ENCODE data around the gene MSI1. TPM values are rescaled to one million over a fixed set of nuclear protein-coding genes. Genes with fewer than 3 reads are reported as not detected.
"Not testable (repeated sequence)": the region's sequence is repeated elsewhere in the genome, so short reads cannot be mapped to it uniquely, and the experiment has no call there.

The MSI1 gene
- polyA plus RNA-seq, 1 experiment = not detected

- Histone ChIP-seq H3K27me3 (ENCODE audit: control insufficient read depth, insufficient read depth, low read length) (no peaks in the 10 kb centered on the region), H3K4me3 (ENCODE audit: low read depth, low read length) (no peak overlapping the region), H3K36me3 (ENCODE audit: control insufficient read depth, insufficient read depth, low read length) (no peaks in the 10 kb centered on the region)
- CTCF ChIA-PET = no interaction called here
- POLR2A ChIA-PET = no interaction called here
- DNase-seq (ENCODE audit: low read depth) = no peak
- TF ChIP-seq CTCF (IDR thresholded peaks at IDR 0.05; ENCODE audit: insufficient read depth, low read depth, low read length) = no peak
Observed at GRCh38 chr12:120339256-120339655, 29.7 kb downstream of the MSI1 start.

- POLR2A ChIA-PET = no interaction called here
- H3K27me3 ChIP-seq (ENCODE audit: control insufficient read depth, insufficient read depth, low read length) = no peaks in the 10 kb centered on the region
- TF ChIP-seq CTCF (IDR thresholded peaks at IDR 0.05; ENCODE audit: insufficient read depth, low read depth, low read length) = no peak
- CTCF ChIA-PET = interaction anchor here (1.0 kb wide), 1 partner anchor 309 kb away, joined by 3 read pairs; no protein-coding TSS in a partner anchor
- no peaks in the 10 kb centered on the region for H3K36me3 ChIP-seq (ENCODE audit: control insufficient read depth, insufficient read depth, low read length)
- DNase-seq (ENCODE audit: low read depth) = no peak
- H3K4me3 ChIP-seq (ENCODE audit: low read depth, low read length) = no peak overlapping the region
Observed at GRCh38 chr12:120337730-120338129, 31.2 kb downstream of the MSI1 start.

GRCh38 chr12:120336392-120336791 is 32.6 kb downstream of the MSI1 start:
- H3K27me3 ChIP-seq (ENCODE audit: control insufficient read depth, insufficient read depth, low read length); DNase-seq (ENCODE audit: low read depth); POLR2A ChIA-PET; H3K4me3 ChIP-seq (ENCODE audit: low read depth, low read length); H3K36me3 ChIP-seq (ENCODE audit: control insufficient read depth, insufficient read depth, low read length): not testable (repeated sequence)
- CTCF ChIA-PET = interaction anchor here (0.8 to 1.6 kb wide), 5 partner anchors 10 to 159 kb away, joined by 3 to 5 read pairs (median 3); partner anchors contain the start of gene DYNLL1

- H3K36me3 ChIP-seq (ENCODE audit: control insufficient read depth, insufficient read depth, low read length); H3K27me3 ChIP-seq (ENCODE audit: control insufficient read depth, insufficient read depth, low read length); POLR2A ChIA-PET; H3K4me3 ChIP-seq (ENCODE audit: low read depth, low read length); DNase-seq (ENCODE audit: low read depth): not testable (repeated sequence)
- TF ChIP-seq CTCF (IDR thresholded peaks at IDR 0.05; ENCODE audit: insufficient read depth, low read depth, low read length) = peak; percentile 73
- CTCF ChIA-PET = interaction anchor here (1.0 to 1.6 kb wide), 7 partner anchors 9 to 160 kb away, joined by 3 to 10 read pairs (median 4); partner anchors contain the start of gene DYNLL1
Observed at GRCh38 chr12:120335447-120335846, 33.5 kb downstream of the MSI1 start.

- Histone ChIP-seq H3K36me3 (ENCODE audit: control insufficient read depth, insufficient read depth, low read length) (no peaks in the 10 kb centered on the region), H3K4me3 (ENCODE audit: low read depth, low read length) (no peak overlapping the region), H3K27me3 (ENCODE audit: control insufficient read depth, insufficient read depth, low read length) (peaks cover 5% of the 10 kb centered on the region; the same call in 1 of the 2 replicates)
- ChIA-PET CTCF (interaction anchor here (1.3 kb wide), 1 partner anchor 28 kb away, joined by 3 read pairs; no protein-coding TSS in a partner anchor), POLR2A (no interaction called here)
- TF ChIP-seq CTCF (IDR thresholded peaks at IDR 0.05; ENCODE audit: insufficient read depth, low read depth, low read length) = no peak
- no peak for DNase-seq (ENCODE audit: low read depth)
Observed at GRCh38 chr12:120332523-120332922, 36.4 kb downstream of the MSI1 start.

- Histone ChIP-seq H3K4me3 (ENCODE audit: low read depth, low read length) (no peak overlapping the region), H3K36me3 (ENCODE audit: control insufficient read depth, insufficient read depth, low read length) (no peaks in the 10 kb centered on the region), H3K27me3 (ENCODE audit: control insufficient read depth, insufficient read depth, low read length) (peaks cover 5% of the 10 kb centered on the region; the same call in 1 of the 2 replicates)
- POLR2A ChIA-PET = no interaction called here
- no peak for DNase-seq (ENCODE audit: low read depth)
- CTCF ChIA-PET = interaction anchor here (1.1 to 1.3 kb wide), 2 partner anchors 13 to 29 kb away, joined by 3 read pairs; no protein-coding TSS in a partner anchor
- no peak for TF ChIP-seq CTCF (IDR thresholded peaks at IDR 0.05; ENCODE audit: insufficient read depth, low read depth, low read length)
Observed at GRCh38 chr12:120332041-120332440, 36.9 kb downstream of the MSI1 start.

Measured in BJ (cell line).